ENCODE measurements around the gene ANKRD55.
"Not testable (repeated sequence)": the region's sequence is repeated elsewhere in the genome, so short reads cannot be mapped to it uniquely, and the experiment has no call there.

Gene ANKRD55

GRCh38 chr5:56215019-56215830 lies 17.9 kb downstream of the ANKRD55 start (continued):
- TF ChIP-seq ZNF529 (tag by site-specific recombination; IDR thresholded peaks at IDR 0.05; ENCODE audit: insufficient replicate concordance) (no peak), ZNF654 (tag by site-specific recombination; IDR thresholded peaks at IDR 0.05; ENCODE audit: low read depth) (no peak)

GRCh38 chr5:56213886-56214535 lies 19.1 kb downstream of the ANKRD55 start:
- H3K27ac ChIP-seq (ENCODE audit: extremely low read depth, low read depth, low read length); H3K4me3 ChIP-seq (ENCODE audit: low read depth, low read length); POLR2A ChIA-PET; CTCF ChIA-PET; H3K9me3 ChIP-seq (ENCODE audit: control insufficient read depth, insufficient read depth, low read depth, low read length); H3K4me1 ChIP-seq (ENCODE audit: control insufficient read depth, insufficient read depth, low read length); H3K36me3 ChIP-seq (ENCODE audit: control insufficient read depth in 2 of 2, insufficient read depth in 1 of 2, low read length in 2 of 2): not testable (repeated sequence)

GRCh38 chr5:56212130-56212879 lies 20.8 kb downstream of the ANKRD55 start:
- TF ChIP-seq PRDM4 (tag by site-specific recombination; IDR thresholded peaks at IDR 0.05) = no peak
- no peak for TF ChIP-seq ZNF280C (tag by site-specific recombination; IDR thresholded peaks at IDR 0.05)
- TF ChIP-seq ZNF24 (tag by site-specific recombination; IDR thresholded peaks at IDR 0.05) = no peak
- no peak for TF ChIP-seq ZNF560 (tag by site-specific recombination; IDR thresholded peaks at IDR 0.05; ENCODE audit: borderline replicate concordance)
- no peak for TF ChIP-seq ZNF518A (tag by site-specific recombination; conservative IDR thresholded peaks at IDR 0.05; ENCODE audit: low read depth)
- TF ChIP-seq ZNF544 (tag by site-specific recombination; IDR thresholded peaks at IDR 0.05) = no peak
- no peak for TF ChIP-seq ZNF114 (tag by site-specific recombination; IDR thresholded peaks at IDR 0.05)
- TF ChIP-seq ZNF157 (tag by site-specific recombination; IDR thresholded peaks at IDR 0.05) = no peak
- no peak for TF ChIP-seq ZNF555 (tag by site-specific recombination; conservative IDR thresholded peaks at IDR 0.05)
- ChIA-PET POLR2A (no interaction called here), CTCF (interaction anchor here (0.6 to 1.0 kb wide), 3 partner anchors 11 to 32 kb away, joined by 3 read pairs; no protein-coding TSS in a partner anchor)
- Histone ChIP-seq H3K27ac (ENCODE audit: extremely low read depth, low read depth, low read length) (no peak overlapping the region), H3K4me1 (ENCODE audit: control insufficient read depth, insufficient read depth, low read length) (no peaks in the 10 kb centered on the region), H3K36me3 (ENCODE audit: control insufficient read depth in 2 of 2, insufficient read depth in 1 of 2, low read length in 2 of 2) (no peaks in the 10 kb centered on the region), H3K4me3 (ENCODE audit: low read depth, low read length) (no peak overlapping the region), H3K9me3 (ENCODE audit: control insufficient read depth, insufficient read depth, low read depth, low read length) (no peaks in the 10 kb centered on the region)

All from HEK293 (cell line).